Adrenal gland (tissue), 12 donors: ENCODE data around the gene DAB2IP. TPM values are rescaled to one million over a fixed set of nuclear protein-coding genes. Genes with fewer than 3 reads are reported as not detected.
"Not testable (repeated sequence)": the region's sequence is repeated elsewhere in the genome, so short reads cannot be mapped to it uniquely, and the experiment has no call there.

ENCODE experiments used
- DNase-seq, 7 donors: peaks; one replicate each; pipeline ENCODE4 v3.0.0-alpha.2; 2019 to 2020
- H3K27ac ChIP-seq, 5 donors: fragments of 200-600 bp; sonication (generic) in 4 of 5; 1 replicate in 3 of 5; 2 replicates in 2 of 5; pipeline versions ENCODE4 v1.5.1 to v1.8.0; 2016 to 2020; ENCODE audit warnings: mild to moderate bottlenecking in 1 of 5
- H3K27me3 ChIP-seq: fragments of 200-600 bp; 2 replicates; pipeline ENCODE4 v1.8.0; 2021
- H3K36me3 ChIP-seq, 2 donors: fragments of 200-600 bp; replicated peaks in 1 of 2; 1 replicate in 1 of 2; 2 replicates in 1 of 2; pipeline versions ENCODE4 v1.5.1 to v1.8.0; 2018 to 2022
- H3K4me1 ChIP-seq, 2 donors: fragments of 200-600 bp; replicated peaks in 1 of 2; 1 replicate in 1 of 2; 2 replicates in 1 of 2; pipeline versions ENCODE4 v1.5.1 to v1.8.0; 2018 to 2021
- H3K4me3 ChIP-seq, 4 donors: fragments of 200-600 bp; sonication (generic) in 3 of 4; one replicate each; pipeline ENCODE4 v1.5.1; 2016 to 2018
- H3K9me3 ChIP-seq, 3 donors: fragments of 200-600 bp; sonication (generic) in 1 of 3; replicated peaks in 1 of 3; 1 replicate in 2 of 3; 2 replicates in 1 of 3; pipeline versions ENCODE4 v1.5.1 to v1.8.0; 2016 to 2021
- CTCF ChIP-seq, 6 experiments: fragments of 450-650 bp in 4 of 6; fragments of 200-600 bp in 2 of 6; sonication (generic) in 1 of 6; IDR thresholded peaks; 1 replicate in 5 of 6; 2 replicates in 1 of 6; pipeline versions ENCODE4 v1.5.1 to v1.8.0; 2016 to 2021; ENCODE audit warnings: antibody characterized with exemption in 6 of 6, mild to moderate bottlenecking in 2 of 6, moderate library complexity in 1 of 6
- POLR2A ChIP-seq, 2 donors: fragments of 450-650 bp; IDR thresholded peaks; one replicate each; pipeline ENCODE4 v1.6.1; 2017; ENCODE audit warnings: antibody characterized with exemption in 2 of 2, mild to moderate bottlenecking in 2 of 2, moderate library complexity in 1 of 2
- WGBS, 4 donors: extraction: QIAGEN DNeasy Blood & Tissue Kit in 2 of 4; methylation state at CpG; one replicate each; pipeline versions ENCODE4 v1.1.5 to v1.1.7; 2013 to 2017; 5-methylcytosine and 5-hydroxymethylcytosine counted together
- intact Hi-C, 2 donors: fragments of 100-400 bp; cut with DNase I; formaldehyde crosslinking; loops; one replicate each; pipeline versions ENCODE4 v1.14.1 to v1.15.0; 2022 to 2023
- polyA plus RNA-seq, 3 donors: library from polyadenylated mRNA; stranded (reverse); fragments of 200-250 nt in 2 of 3; fragments of 350-450 nt in 1 of 3; fragmentation: Illumina TruSeq in 1 of 3; extraction: RNeasy Lipid Tissue Mini Kit (QIAGEN cat#74804) in 1 of 3; gene quantifications; one replicate each; pipeline ENCODE4 v1.2.3, GENCODE V29; 2013 to 2014
- total RNA-seq, 9 donors: library from RNA; depleted of rRNA in 4 of 9; stranded (reverse); fragments of >200 nt in 4 of 9; fragments of 120-200 nt in 1 of 9; fragmentation: NEBNext Ultra II Directional in 1 of 9; extraction: Animal tissue kit (Norgen Biotek cat#: 25700) in 1 of 9; gene quantifications; one replicate each; pipeline versions ENCODE4 v1.1.0 to v1.2.4, GENCODE V29; 2013 to 2023
- donor health status: healthy with polysubstance abuse.
- donor health status: Bipolar disorder and iron deficiency.
- donor health status: DM: yes; HTN: yes; CAD: no.
- donor health status: DM: no; HTN: no; CAD: no.
- donor health status: DM: no; HTN: no; CAD: no.
- donor health status: DM: yes; HTN: yes; CAD: no.

The DAB2IP gene
- total and polyA plus RNA-seq, 12 donors, result 12.0 to 52.2 (median 43.9) TPM

- TF ChIP-seq CTCF (IDR thresholded peaks at IDR 0.05) (no peak), POLR2A (IDR thresholded peaks at IDR 0.05) (no peak)
- Histone ChIP-seq H3K36me3 (no peaks in the 10 kb centered on the region), H3K4me3 (no peak overlapping the region), H3K4me1 (no peaks in the 10 kb centered on the region), H3K9me3 (no peaks in the 10 kb centered on the region), H3K27ac (no peak overlapping the region), H3K27me3 (no peaks in the 10 kb centered on the region)
- 63 to 91% (median 80%) methylated on average over 7 to 14 of the region's 14 CpGs for WGBS, 4 donors
- DNase-seq, result no peak
- intact Hi-C loops, result no loop called here
Observed at GRCh38 chr9:121790841-121791240, 139.4 kb downstream of the DAB2IP start.

- 79 to 99% (median 94%) methylated on average over 4 to 10 of the region's 10 CpGs for WGBS, 4 donors
- H3K27me3 ChIP-seq, H3K9me3 ChIP-seq, H3K4me3 ChIP-seq, H3K27ac ChIP-seq, H3K4me1 ChIP-seq, H3K36me3 ChIP-seq, intact Hi-C loops: not testable (repeated sequence)
- DNase-seq, result peak in 1 of 7 donors; percentile 44
Observed at GRCh38 chr9:121792476-121792875, 141.0 kb downstream of the DAB2IP start.

GRCh38 chr9:121794334-121794733 is 142.9 kb downstream of the DAB2IP start:
- H3K36me3 ChIP-seq, H3K4me3 ChIP-seq, DNase-seq, H3K4me1 ChIP-seq, intact Hi-C loops, H3K9me3 ChIP-seq, H3K27me3 ChIP-seq, H3K27ac ChIP-seq: not testable (repeated sequence)
- WGBS, 4 donors, result 85 to 90% (median 89%) methylated on average over 6 of the region's 6 CpGs

GRCh38 chr9:121797081-121797480 is 145.6 kb downstream of the DAB2IP start:
- intact Hi-C loops, result no loop called here
- TF ChIP-seq POLR2A (IDR thresholded peaks at IDR 0.05) (no peak), CTCF (IDR thresholded peaks at IDR 0.05) (no peak)
- no peak overlapping the region for H3K27ac ChIP-seq
- no peaks in the 10 kb centered on the region for H3K4me1 ChIP-seq
- no peaks in the 10 kb centered on the region for H3K36me3 ChIP-seq
- WGBS, 4 donors, result 68 to 91% (median 81%) methylated on average over 2 of the region's 2 CpGs
- H3K27me3 ChIP-seq, result no peaks in the 10 kb centered on the region
- DNase-seq, result no peak
- H3K4me3 ChIP-seq, result no peak overlapping the region
- H3K9me3 ChIP-seq, result no peaks in the 10 kb centered on the region

GRCh38 chr9:121798941-121799340 is 147.5 kb downstream of the DAB2IP start:
- Histone ChIP-seq H3K36me3 (no peaks in the 10 kb centered on the region), H3K4me3 (no peak overlapping the region), H3K4me1 (no peaks in the 10 kb centered on the region), H3K9me3 (no peaks in the 10 kb centered on the region), H3K27ac (no peak overlapping the region), H3K27me3 (no peaks in the 10 kb centered on the region)
- intact Hi-C loops, result no loop called here
- TF ChIP-seq POLR2A (IDR thresholded peaks at IDR 0.05), result no peak
- no peak for TF ChIP-seq CTCF (IDR thresholded peaks at IDR 0.05)
- 71 to 79% (median 73%) methylated on average over 5 of the region's 5 CpGs for WGBS, 4 donors
- DNase-seq, result peak in 1 of 7 donors; percentile 45
